ENCODE results near the gene APOA5. TPM values are rescaled to one million over a fixed set of nuclear protein-coding genes. Genes with fewer than 3 reads are reported as not detected.

The APOA5 gene
- total RNA-seq, 1 experiment from 2014 or later, result 0.11 TPM

- Histone ChIP-seq H3K4ac (ENCODE audit: low read depth, low read length) (no peak overlapping the region), H3K79me1 (ENCODE audit: insufficient read depth, low read depth, low read length, poor library complexity, severe bottlenecking) (peaks cover 5% of the 10 kb centered on the region), H3K9me3 (ENCODE audit: control insufficient read depth, low read depth, low read length) (no peaks in the 10 kb centered on the region), H3K9ac (ENCODE audit: extremely low read depth, insufficient read length, low read length) (no peak overlapping the region), H3K14ac (ENCODE audit: insufficient read depth, low read length) (no peak overlapping the region), H3K23ac (ENCODE audit: insufficient read length, low read depth, low read length) (no peak overlapping the region), H4K8ac (replicated peaks; ENCODE audit: insufficient read length, low read depth, low read length) (no peak overlapping the region), H3K23me2 (ENCODE audit: insufficient read length, low read depth, low read length, poor library complexity, severe bottlenecking) (peaks cover 13% of the 10 kb centered on the region), H4K20me1 (ENCODE audit: control insufficient read depth, insufficient read depth, insufficient read length) (no peaks in the 10 kb centered on the region), H3K4me2 (ENCODE audit: insufficient read depth, insufficient read length, low read length) (no peak overlapping the region), H2BK12ac (ENCODE audit: insufficient read length, low read depth, low read length) (no peak overlapping the region), H2BK5ac (ENCODE audit: insufficient read length, low read length) (no peak overlapping the region), H3K27ac (ENCODE audit: insufficient read length, low read depth, low read length) (no peak overlapping the region), H4K91ac (ENCODE audit: insufficient read length, low read depth, low read length) (no peak overlapping the region), H2BK15ac (ENCODE audit: low read depth, low read length) (no peak overlapping the region), H2AK5ac (ENCODE audit: insufficient read length, low read length) (no peak overlapping the region), H2AFZ (ENCODE audit: low read length) (no peak overlapping the region), H3K79me2 (ENCODE audit: insufficient read depth, low read length) (peaks cover 2% of the 10 kb centered on the region; the same call in 1 of the 2 replicates), H2BK120ac (ENCODE audit: low read depth, low read length, poor library complexity, severe bottlenecking) (no peak overlapping the region), H2BK20ac (ENCODE audit: low read depth, low read length, poor library complexity, severe bottlenecking) (no peak overlapping the region), H3T11ph (ENCODE audit: low read length) (no peak overlapping the region), H4K5ac (ENCODE audit: insufficient read length, low read depth, low read length) (no peak overlapping the region), H3K56ac (ENCODE audit: insufficient read length, low read depth, low read length) (no peak overlapping the region), H3K27me3 (ENCODE audit: insufficient read depth, low read length) (no peaks in the 10 kb centered on the region; the same call in 1 of the 2 replicates), H3K18ac (ENCODE audit: insufficient read length, low read depth, low read length) (no peak overlapping the region), H3K4me1 (ENCODE audit: insufficient read depth, low read length) (no peaks in the 10 kb centered on the region; the same call in 1 of the 2 replicates)
- Mint-ChIP-seq H3K27ac (no peak overlapping the region), H3K27me3 (ENCODE audit: low read depth) (peaks cover 22% of the 10 kb centered on the region), H3K9me3 (no peaks in the 10 kb centered on the region), H3K4me3 (peak overlapping the region; percentile 88 to 91; a peak in 4 of 5 replicates), H3K36me3 (ENCODE audit: insufficient read depth in 1 of 3, low read depth in 3 of 3) (peaks cover 38 to 59% (median 57%) of the 10 kb centered on the region in 3 experiments), H3K4me1 (peaks cover 15 to 16% of the 10 kb centered on the region in 2 experiments)
- WGBS (ENCODE audit: extremely low coverage, insufficient read length, low lambda C conversion rate), result no CpG with 5 or more reads among the region's 2 CpGs
- no peak for TF ChIP-seq CTCF (conservative IDR thresholded peaks at IDR 0.05)
- DNase-seq, result no peak
These were observed 5.4 kb downstream of the APOA5 start for GRCh38 chr11:116786326-116786725.

Measured in H9 (cell line).